Hepatocyte (in vitro differentiated cells): ENCODE measurements around the gene BRD2. TPM values are rescaled to one million over a fixed set of nuclear protein-coding genes. Genes with fewer than 3 reads are reported as not detected.

Experiments
- DNase-seq: peaks from one replicate; pipeline ENCODE4 v3.0.0-alpha.2; 2016; ENCODE audit warnings: low spot score
- H2AFZ ChIP-seq: fragments of 200-600 bp; sonication (generic); 2 replicates; pipeline ENCODE4 v1.6.0; 2016; ENCODE audit warnings: antibody characterized with exemption, mild to moderate bottlenecking
- H3K27ac ChIP-seq: fragments of 200-600 bp; sonication (generic); 2 replicates; pipeline ENCODE4 v1.5.1; 2016; ENCODE audit warnings: mild to moderate bottlenecking
- H3K27me3 ChIP-seq: fragments of 200-600 bp; sonication (generic); 2 replicates; pipeline ENCODE4 v1.6.1; 2016
- H3K36me3 ChIP-seq: fragments of 200-600 bp; sonication (generic); replicated peaks from 2 replicates; pipeline ENCODE4 v1.5.1; 2016; ENCODE audit warnings: low read depth; ENCODE audit not compliant: insufficient read depth
- H3K4me1 ChIP-seq: fragments of 200-600 bp; sonication (generic); 2 replicates; pipeline ENCODE4 v1.5.1; 2016; ENCODE audit warnings: mild to moderate bottlenecking, moderate library complexity; ENCODE audit not compliant: insufficient read depth
- H3K4me2 ChIP-seq: fragments of 200-600 bp; sonication (generic); 2 replicates; pipeline ENCODE4 v1.6.0; 2016
- H3K4me3 ChIP-seq: fragments of 200-600 bp; sonication (generic); 2 replicates; pipeline ENCODE4 v1.5.1; 2016; ENCODE audit warnings: mild to moderate bottlenecking
- H3K79me2 ChIP-seq: fragments of 200-600 bp; sonication (generic); 2 replicates; pipeline ENCODE4 v1.6.0; 2017; ENCODE audit warnings: mild to moderate bottlenecking
- H3K9me2 ChIP-seq: fragments of 200-600 bp; sonication (generic); replicated peaks from 2 replicates; pipeline ENCODE4 v1.6.0; 2017; ENCODE audit warnings: mild to moderate bottlenecking; ENCODE audit not compliant: insufficient read depth
- H3K9me3 ChIP-seq: fragments of 200-600 bp; sonication (generic); 2 replicates; pipeline ENCODE4 v1.5.1; 2016; ENCODE audit warnings: low read depth, mild to moderate bottlenecking
- H4K20me1 ChIP-seq: fragments of 200-600 bp; sonication (generic); 2 replicates; pipeline ENCODE4 v1.6.0; 2016; ENCODE audit warnings: mild to moderate bottlenecking; ENCODE audit not compliant: insufficient read depth, poor library complexity, severe bottlenecking
- CTCF ChIP-seq: fragments of 200-600 bp; sonication (generic); IDR thresholded peaks from 2 replicates; pipeline ENCODE4 v1.5.1; 2016; ENCODE audit warnings: antibody characterized with exemption, mild to moderate bottlenecking; ENCODE audit not compliant: poor library complexity
- EZH2 ChIP-seq: fragments of 200-600 bp; sonication (generic); IDR thresholded peaks from 2 replicates; pipeline ENCODE4 v1.6.1; 2016; ENCODE audit warnings: antibody characterized with exemption, mild to moderate bottlenecking, borderline replicate concordance
- EZH2phosphoT487 ChIP-seq: fragments of 200-600 bp; sonication (generic); IDR thresholded peaks from one replicate; pipeline ENCODE4 v1.6.1; 2018; ENCODE audit warnings: antibody characterized with exemption, mild to moderate bottlenecking, low read depth, moderate library complexity; ENCODE audit not compliant: unreplicated experiment, severe bottlenecking
- WGBS: methylation state at CpG from one replicate; pipeline ENCODE4 v1.1.6; 2016; ENCODE audit warnings: low lambda C conversion rate; ENCODE audit errors: missing lambda C conversion rate; 5-methylcytosine and 5-hydroxymethylcytosine counted together
- polyA plus RNA-seq: library from polyadenylated mRNA; unstranded; fragments of >200 nt; fragmentation: Nextera tagmentation; extraction: Ambion mirVana; gene quantifications from 2 replicates; pipeline ENCODE4 v1.2.1, GENCODE V29; 2016
- total RNA-seq: library from RNA; depleted of rRNA; stranded (reverse); fragments of >200 nt; gene quantifications from 2 replicates; pipeline ENCODE4 v1.2.3, GENCODE V29; 2014

BRD2 gene
- total and polyA plus RNA-seq, 2 experiments from 2014 or later: 106 to 133 TPM

GRCh38 chr6:32936239-32937152 is 31.9 kb upstream of the BRD2 start:
- Histone ChIP-seq H4K20me1 (no peaks in the 10 kb centered on the region), H3K27ac (no peak overlapping the region), H3K4me2 (no peak overlapping the region), H3K4me1 (no peaks in the 10 kb centered on the region), H3K27me3 (peaks cover 22% of the 10 kb centered on the region), H2AFZ (no peak overlapping the region), H3K36me3 (no peaks in the 10 kb centered on the region), H3K9me2 (no peaks in the 10 kb centered on the region), H3K4me3 (no peak overlapping the region), H3K9me3 (no peaks in the 10 kb centered on the region), H3K79me2 (no peaks in the 10 kb centered on the region)
- WGBS: 85% methylated on average over 12 of the region's 12 CpGs
- no peak for DNase-seq
- TF ChIP-seq EZH2phosphoT487 (no peak), EZH2 (no peak), CTCF (no peak)

- TF ChIP-seq CTCF: no peak
- no peak for TF ChIP-seq EZH2phosphoT487
- TF ChIP-seq EZH2: no peak
Measured at GRCh38 chr6:32937230-32937633, 31.2 kb upstream of the BRD2 start.

GRCh38 chr6:32938494-32938893 is 29.9 kb upstream of the BRD2 start:
- TF ChIP-seq EZH2 (no peak), EZH2phosphoT487 (no peak), CTCF (no peak)
- Histone ChIP-seq H3K36me3 (no peaks in the 10 kb centered on the region), H3K9me2 (no peaks in the 10 kb centered on the region), H4K20me1 (no peaks in the 10 kb centered on the region), H3K27me3 (peaks cover 22% of the 10 kb centered on the region), H3K4me1 (no peaks in the 10 kb centered on the region), H3K4me2 (no peak overlapping the region), H3K27ac (no peak overlapping the region), H3K79me2 (no peaks in the 10 kb centered on the region), H3K4me3 (no peak overlapping the region), H2AFZ (no peak overlapping the region), H3K9me3 (no peaks in the 10 kb centered on the region)
- no peak for DNase-seq
- 95% methylated on average over 7 of the region's 7 CpGs for WGBS

More at GRCh38 chr6:32937230-32937633, 31.2 kb upstream of the BRD2 start:
- H4K20me1 ChIP-seq: no peaks in the 10 kb centered on the region
- no peak overlapping the region for H3K27ac ChIP-seq
- DNase-seq: no peak
- no peaks in the 10 kb centered on the region for H3K4me1 ChIP-seq
- WGBS: 86% methylated on average over 8 of the region's 8 CpGs
- H3K36me3 ChIP-seq: no peaks in the 10 kb centered on the region
- H3K27me3 ChIP-seq: peaks cover 22% of the 10 kb centered on the region
- no peaks in the 10 kb centered on the region for H3K9me3 ChIP-seq
- no peak overlapping the region for H3K4me3 ChIP-seq
- no peak overlapping the region for H2AFZ ChIP-seq
- no peaks in the 10 kb centered on the region for H3K79me2 ChIP-seq
- H3K4me2 ChIP-seq: no peak overlapping the region
- H3K9me2 ChIP-seq: no peaks in the 10 kb centered on the region
